MG63 (cell line): ENCODE data around the gene ATOH8. TPM values are rescaled to one million over a fixed set of nuclear protein-coding genes. Genes with fewer than 3 reads are reported as not detected.
A peak's percentile ranks its signal among the peaks of the same experiment; 100 is the strongest.
"Not testable (repeated sequence)": the region's sequence is repeated elsewhere in the genome, so short reads cannot be mapped to it uniquely, and the experiment has no call there.

Source experiments
- DNase-seq: peaks from one replicate; pipeline ENCODE4 v3.0.0-alpha.2; 2020
- H3K27me3 ChIP-seq: fragments of 250-450 bp; sonication (Bioruptor Pico); 2 replicates; pipeline ENCODE4 v1.5.1; 2020; ENCODE audit warnings: mild to moderate bottlenecking, moderate library complexity
- H3K36me3 ChIP-seq: fragments of 250-450 bp; sonication (Bioruptor Pico); 2 replicates; pipeline ENCODE4 v1.5.1; 2020; ENCODE audit warnings: mild to moderate bottlenecking, moderate library complexity
- H3K4me3 ChIP-seq: fragments of 250-450 bp; sonication (Bioruptor Pico); 2 replicates; pipeline ENCODE4 v1.5.1; 2020; ENCODE audit warnings: mild to moderate bottlenecking, moderate library complexity
- H3K9me3 ChIP-seq: fragments of 250-450 bp; sonication (Bioruptor Pico); 2 replicates; pipeline ENCODE4 v1.5.1; 2020; ENCODE audit warnings: mild to moderate bottlenecking, moderate library complexity
- total RNA-seq: library from RNA; depleted of rRNA; stranded (reverse); fragments of >200 nt; shearing (Covaris generic); gene quantifications from 2 replicates; pipeline ENCODE4 v1.2.3, GENCODE V29; 2014; ENCODE audit warnings: low replicate concordance; rRNA removed

ATOH8 gene, protein sequence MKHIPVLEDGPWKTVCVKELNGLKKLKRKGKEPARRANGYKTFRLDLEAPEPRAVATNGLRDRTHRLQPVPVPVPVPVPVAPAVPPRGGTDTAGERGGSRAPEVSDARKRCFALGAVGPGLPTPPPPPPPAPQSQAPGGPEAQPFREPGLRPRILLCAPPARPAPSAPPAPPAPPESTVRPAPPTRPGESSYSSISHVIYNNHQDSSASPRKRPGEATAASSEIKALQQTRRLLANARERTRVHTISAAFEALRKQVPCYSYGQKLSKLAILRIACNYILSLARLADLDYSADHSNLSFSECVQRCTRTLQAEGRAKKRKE
- total RNA-seq = 43.5 and 59.1 TPM in 2 replicates

- Histone ChIP-seq H3K9me3 (no peaks in the 10 kb centered on the region), H3K36me3 (peaks cover 27% of the 10 kb centered on the region), H3K27me3 (no peaks in the 10 kb centered on the region), H3K4me3 (peak within 1 kb of the TSS; percentile 72)
- DNase-seq = peak; percentile 76
Measured at GRCh38 chr2:85753525-85754312, at the start of gene ATOH8. TSS of gene ATOH8 (plus strand) at chr2:85753991. CDS start at chr2:85754190, 199 bp downstream.

DNA sequence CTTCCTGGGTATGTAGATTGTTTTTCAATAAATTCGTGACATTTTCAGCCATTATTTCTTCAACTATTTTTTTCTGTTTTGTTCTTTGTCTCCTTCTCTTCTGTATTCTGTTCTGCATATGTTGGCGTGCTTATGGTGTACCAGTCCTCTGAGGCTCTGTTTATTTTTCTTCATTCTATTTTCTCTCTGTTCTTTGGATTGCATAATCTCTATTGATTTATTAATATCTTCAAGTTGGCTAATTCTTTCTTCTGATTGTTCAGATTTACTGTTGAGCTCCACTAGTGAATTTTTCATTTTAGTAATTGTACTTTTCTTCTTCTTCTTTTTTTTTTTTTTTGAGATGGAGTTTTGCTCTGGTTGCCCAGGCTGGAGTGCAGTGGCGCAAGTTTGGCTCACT lies 49.8 kb upstream of the ATOH8 start:
- Histone ChIP-seq H3K9me3 (0 out of 2 replicates have a peak, but pooled peaks cover 2% of the 10 kb centered on the region), H3K36me3 (no peaks in the 10 kb centered on the region), H3K27me3 (no peaks in the 10 kb centered on the region), H3K4me3 (no peak overlapping the region)
- DNase-seq = no peak

- Histone ChIP-seq H3K27me3 (no peaks in the 10 kb centered on the region), H3K36me3 (no peaks in the 10 kb centered on the region), H3K9me3 (no peaks in the 10 kb centered on the region), H3K4me3 (no peak overlapping the region)
- DNase-seq = no peak
Measured at GRCh38 chr2:85704800-85705679, 48.8 kb upstream of the ATOH8 start.

DNA sequence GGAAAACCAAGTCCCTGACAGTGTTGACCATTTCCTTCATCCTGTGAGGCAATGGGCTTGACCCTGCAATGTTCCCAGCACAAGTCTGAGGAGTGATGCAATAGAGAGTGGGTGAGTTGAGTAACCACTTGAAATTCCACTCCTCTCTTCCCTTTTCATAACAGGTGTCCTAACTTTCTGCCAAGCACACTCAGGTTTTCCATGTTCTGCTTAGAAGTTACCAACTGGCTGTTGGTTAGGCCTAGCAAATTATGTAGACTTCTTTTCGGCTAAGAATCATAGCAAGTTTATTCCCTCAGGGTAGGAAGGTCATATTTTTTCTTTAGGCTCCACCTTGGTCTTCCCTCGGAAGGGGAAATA lies 48.1 kb upstream of the ATOH8 start:
- H3K4me3 ChIP-seq = no peak overlapping the region
- DNase-seq = peak; percentile 71
- no peaks in the 10 kb centered on the region for H3K9me3 ChIP-seq
- H3K36me3 ChIP-seq = no peaks in the 10 kb centered on the region
- H3K27me3 ChIP-seq = no peaks in the 10 kb centered on the region

GRCh38 chr2:85706063-85706462 lies 47.7 kb upstream of the ATOH8 start:
- no peaks in the 10 kb centered on the region for H3K9me3 ChIP-seq
- H3K27me3 ChIP-seq = no peaks in the 10 kb centered on the region
- no peak overlapping the region for H3K4me3 ChIP-seq
- no peak for DNase-seq
- no peaks in the 10 kb centered on the region for H3K36me3 ChIP-seq

- no peaks in the 10 kb centered on the region for H3K36me3 ChIP-seq
- no peak overlapping the region for H3K4me3 ChIP-seq
- H3K27me3 ChIP-seq = no peaks in the 10 kb centered on the region
- DNase-seq = no peak
- H3K9me3 ChIP-seq = no peaks in the 10 kb centered on the region
Measured at GRCh38 chr2:85706599-85707296, 47.0 kb upstream of the ATOH8 start.

- Histone ChIP-seq H3K9me3 (no peaks in the 10 kb centered on the region), H3K27me3 (no peaks in the 10 kb centered on the region), H3K4me3 (no peak overlapping the region), H3K36me3 (no peaks in the 10 kb centered on the region)
- peak; percentile 55 for DNase-seq
Measured at GRCh38 chr2:85707304-85707703, 46.5 kb upstream of the ATOH8 start.

GRCh38 chr2:85708641-85709040 lies 45.1 kb upstream of the ATOH8 start:
- Histone ChIP-seq H3K36me3 (no peaks in the 10 kb centered on the region), H3K9me3 (no peaks in the 10 kb centered on the region), H3K4me3 (no peak overlapping the region), H3K27me3 (no peaks in the 10 kb centered on the region)
- no peak for DNase-seq

- H3K4me3 ChIP-seq = no peak overlapping the region
- no peaks in the 10 kb centered on the region for H3K36me3 ChIP-seq
- no peaks in the 10 kb centered on the region for H3K27me3 ChIP-seq
- DNase-seq = no peak
- H3K9me3 ChIP-seq = no peaks in the 10 kb centered on the region
Measured at GRCh38 chr2:85709401-85709811, 44.4 kb upstream of the ATOH8 start.

- H3K36me3 ChIP-seq = no peaks in the 10 kb centered on the region
- no peak for DNase-seq
- no peaks in the 10 kb centered on the region for H3K9me3 ChIP-seq
- no peaks in the 10 kb centered on the region for H3K27me3 ChIP-seq
- H3K4me3 ChIP-seq = no peak overlapping the region
Measured at GRCh38 chr2:85710687-85711577, 42.9 kb upstream of the ATOH8 start.

- H3K36me3 ChIP-seq = no peaks in the 10 kb centered on the region
- no peaks in the 10 kb centered on the region for H3K9me3 ChIP-seq
- DNase-seq = no peak
- no peak overlapping the region for H3K4me3 ChIP-seq
- H3K27me3 ChIP-seq = no peaks in the 10 kb centered on the region
Measured at GRCh38 chr2:85711578-85712060, 42.2 kb upstream of the ATOH8 start.

DNA sequence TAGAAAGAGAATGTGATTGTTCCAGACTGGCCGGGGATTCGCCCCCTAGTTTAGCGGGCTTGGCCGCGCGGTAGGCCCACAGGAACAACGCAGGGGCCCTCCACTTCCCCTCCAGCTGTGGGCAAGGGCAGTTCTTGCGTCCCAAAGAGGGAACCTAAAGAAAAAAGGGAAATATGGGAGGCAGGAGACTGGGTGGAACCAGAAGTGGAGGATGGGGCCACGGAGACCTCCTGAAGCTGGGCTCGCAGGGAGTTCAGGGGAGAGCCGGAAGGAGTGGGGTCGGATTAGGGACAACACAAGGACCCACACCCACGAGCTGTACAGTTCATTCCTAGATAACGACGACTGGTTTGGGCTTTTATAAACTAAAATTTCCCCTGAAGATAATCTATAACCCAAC lies 41.5 kb upstream of the ATOH8 start:
- no peak overlapping the region for H3K4me3 ChIP-seq
- DNase-seq = no peak
- H3K27me3 ChIP-seq = no peaks in the 10 kb centered on the region
- H3K9me3 ChIP-seq = no peaks in the 10 kb centered on the region
- no peaks in the 10 kb centered on the region for H3K36me3 ChIP-seq

GRCh38 chr2:85712849-85713612 lies 40.8 kb upstream of the ATOH8 start:
- DNase-seq = no peak
- Histone ChIP-seq H3K9me3 (no peaks in the 10 kb centered on the region), H3K27me3 (no peaks in the 10 kb centered on the region), H3K36me3 (no peaks in the 10 kb centered on the region), H3K4me3 (no peak overlapping the region)

GRCh38 chr2:85713836-85714235 lies 40.0 kb upstream of the ATOH8 start:
- no peak for DNase-seq
- Histone ChIP-seq H3K27me3 (no peaks in the 10 kb centered on the region), H3K36me3 (no peaks in the 10 kb centered on the region), H3K4me3 (no peak overlapping the region), H3K9me3 (no peaks in the 10 kb centered on the region)

DNA sequence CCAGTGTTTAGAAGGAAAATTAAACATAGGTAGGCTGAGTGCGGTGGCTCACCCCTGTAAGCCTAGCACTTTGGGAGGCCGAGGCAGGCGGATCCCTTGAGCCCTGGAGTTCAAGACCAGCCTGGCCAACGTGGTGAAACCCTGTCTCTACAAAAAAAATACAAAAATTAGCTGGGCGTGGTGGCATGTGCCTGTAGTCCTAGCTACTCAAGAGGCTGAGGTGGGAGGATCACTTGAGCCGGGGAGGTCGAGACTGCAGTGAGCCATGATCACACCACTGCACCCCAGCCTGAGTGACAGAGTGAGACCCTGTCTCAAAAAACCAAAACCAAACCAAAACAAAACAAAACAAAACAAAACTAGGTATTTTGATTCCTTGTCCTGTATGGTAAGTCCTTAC lies 39.4 kb upstream of the ATOH8 start:
- not testable (repeated sequence) for H3K9me3 ChIP-seq, DNase-seq

More for the DNA sequence above, 39.4 kb upstream of the ATOH8 start:
- H3K27me3 ChIP-seq, H3K4me3 ChIP-seq, H3K36me3 ChIP-seq: not testable (repeated sequence)
